ENCODE results near the gene SPEG.

Gene SPEG

GRCh38 chr2:219443016-219443696, 8.5 kb downstream of the SPEG start:
- no peak for DNase-seq (ENCODE audit: low spot score)

- no peak for DNase-seq (ENCODE audit: low spot score)
Measured at GRCh38 chr2:219443697-219444023, 9.0 kb downstream of the SPEG start.

GRCh38 chr2:219444566-219445091, 10.0 kb downstream of the SPEG start:
- peak; percentile 24 for DNase-seq (ENCODE audit: low spot score)

GRCh38 chr2:219445220-219445640, 10.6 kb downstream of the SPEG start:
- DNase-seq (ENCODE audit: low spot score) = no peak

GRCh38 chr2:219446101-219446504, 11.5 kb downstream of the SPEG start:
- peak; percentile 91 for DNase-seq (ENCODE audit: low spot score)

GRCh38 chr2:219446689-219447088, 12.0 kb downstream of the SPEG start:
- DNase-seq (ENCODE audit: low spot score) = no peak

GRCh38 chr2:219447242-219448098, 12.8 kb downstream of the SPEG start:
- no peak for DNase-seq (ENCODE audit: low spot score)

GRCh38 chr2:219448099-219448775, 13.6 kb downstream of the SPEG start:
- no peak for DNase-seq (ENCODE audit: low spot score)

GRCh38 chr2:219448776-219449341, 14.2 kb downstream of the SPEG start:
- no peak for DNase-seq (ENCODE audit: low spot score)

GRCh38 chr2:219449609-219450008, 15.0 kb downstream of the SPEG start:
- no peak for DNase-seq (ENCODE audit: low spot score)

- DNase-seq (ENCODE audit: low spot score) = no peak
Measured at GRCh38 chr2:219451661-219452360, 17.2 kb downstream of the SPEG start.

- no peak for DNase-seq (ENCODE audit: low spot score)
Measured at GRCh38 chr2:219452361-219453317, 18.0 kb downstream of the SPEG start.

- peak; percentile 74 for DNase-seq (ENCODE audit: low spot score)
Measured at GRCh38 chr2:219453671-219454590, 19.3 kb downstream of the SPEG start.

GRCh38 chr2:219455581-219455980, 20.9 kb downstream of the SPEG start:
- no peak for DNase-seq (ENCODE audit: low spot score)

- DNase-seq (ENCODE audit: low spot score) = peak; percentile 43
Measured at GRCh38 chr2:219457784-219458369, 23.2 kb downstream of the SPEG start.

GRCh38 chr2:219458996-219459395, 24.4 kb downstream of the SPEG start:
- no peak for DNase-seq (ENCODE audit: low spot score)

- DNase-seq (ENCODE audit: low spot score) = peak; percentile 83
Measured at GRCh38 chr2:219459460-219460311, 25.0 kb downstream of the SPEG start.

Measured in SK-N-DZ (cell line).